H1 (cell line): Measurements from ENCODE around the gene NIFK.

Source experiments
- CEBPB ChIP-seq: IDR thresholded peaks from 2 replicates; pipeline ENCODE4 v1.6.1; 2012; ENCODE audit warnings: low read depth, low read length
- EZH2 ChIP-seq: fragments of 200-600 bp; sonication (generic); IDR thresholded peaks from 2 replicates; pipeline ENCODE4 v1.7.1; 2012; ENCODE audit warnings: low read depth, mild to moderate bottlenecking, moderate library complexity, low read length, inconsistent platforms; ENCODE audit not compliant: severe bottlenecking
- POLR2A ChIP-seq, 2 experiments: IDR thresholded peaks; 1 replicate in 1 of 2; 2 replicates in 1 of 2; pipeline ENCODE4 v1.6.1; 2011; ENCODE audit warnings: low read depth in 2 of 2, low read length in 2 of 2, mild to moderate bottlenecking in 2 of 2; ENCODE audit errors: control extremely low read depth in 1 of 2
- POLR2AphosphoS5 ChIP-seq: IDR thresholded peaks from 2 replicates; pipeline ENCODE4 v1.6.1; 2011; ENCODE audit warnings: low read depth, low read length
- RAD21 ChIP-seq, 2 experiments: IDR thresholded peaks in 1 of 2; conservative IDR thresholded peaks in 1 of 2; 2 replicates each; pipeline ENCODE4 v1.6.1; 2011; ENCODE audit warnings: low read depth in 2 of 2, low read length in 2 of 2, improper control_type of control experiment in 1 of 2, inconsistent platforms in 1 of 2, mild to moderate bottlenecking in 1 of 2, moderate library complexity in 1 of 2
- RFX5 ChIP-seq: IDR thresholded peaks from 2 replicates; pipeline ENCODE4 v1.6.1; 2011; ENCODE audit warnings: low read depth, low read length, improper control_type of control experiment, borderline replicate concordance
- RXRA ChIP-seq: IDR thresholded peaks from 2 replicates; pipeline ENCODE4 v1.6.1; 2011; ENCODE audit warnings: low read depth, mild to moderate bottlenecking, low read length, moderate library complexity; ENCODE audit not compliant: insufficient read depth
- TAF1 ChIP-seq: IDR thresholded peaks from 2 replicates; pipeline ENCODE4 v1.6.1; 2011; ENCODE audit warnings: mild to moderate bottlenecking, low read depth, low read length
- TAF7 ChIP-seq: optimal IDR thresholded peaks from 2 replicates; pipeline ENCODE3; 2011; ENCODE audit warnings: low read depth, mild to moderate bottlenecking, inconsistent platforms, low read length, moderate library complexity, borderline replicate concordance
- TF ChIP-seq, protein P1 (sequence below), 3 experiments: IDR thresholded peaks; 1 replicate in 2 of 3; 2 replicates in 1 of 3; pipeline versions ENCODE4 v1.5.1 to v1.6.1; 2011; ENCODE audit warnings: low read length in 3 of 3, mild to moderate bottlenecking in 3 of 3, inconsistent platforms in 2 of 3, low read depth in 1 of 3, moderate library complexity in 1 of 3; ENCODE audit not compliant: insufficient read depth in 1 of 3; ENCODE audit errors: control extremely low read depth in 1 of 3

DNA sequence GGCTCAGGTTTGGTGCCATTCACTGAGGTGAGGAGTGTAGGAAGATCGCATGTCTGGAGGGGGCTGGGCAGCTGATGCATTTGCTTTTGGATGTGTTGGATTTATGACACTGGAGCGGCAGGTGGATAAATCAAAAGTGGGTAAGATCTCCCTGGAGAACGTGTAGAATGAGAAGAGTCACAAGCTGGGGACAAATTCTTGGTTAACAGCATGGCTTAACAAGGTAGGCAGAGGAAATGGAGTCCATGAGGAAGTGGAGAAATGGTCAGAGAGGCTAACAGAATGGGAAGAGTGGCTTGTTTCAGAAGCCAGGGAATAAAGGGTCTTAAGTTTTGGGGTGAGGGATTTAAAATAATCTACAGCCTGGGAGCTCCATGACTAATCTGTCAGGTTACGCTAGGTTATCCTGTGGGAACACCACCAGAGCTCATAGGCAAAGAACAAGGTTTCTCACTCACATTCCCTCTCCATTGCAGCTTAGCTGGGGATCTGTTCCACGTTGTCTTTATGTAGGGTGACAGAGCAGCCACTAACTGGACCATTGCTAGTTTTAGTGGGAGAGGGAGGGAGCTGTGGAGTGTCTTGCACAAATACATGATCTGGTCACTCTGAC is 31.6 kb upstream of the NIFK start:
- TF ChIP-seq POLR2A (IDR thresholded peaks at IDR 0.05; ENCODE audit: control extremely low read depth in 1 of 2, low read depth in 2 of 2, low read length in 2 of 2) (peak; percentile 20 to 61; a peak in 2 of 3 replicates), POLR2AphosphoS5 (no peak; the same call in 1 of the 2 replicates), RFX5 (no peak), RAD21 (IDR thresholded peaks at IDR 0.05 in 1 of 2, conservative IDR thresholded peaks at IDR 0.05 in 1 of 2; ENCODE audit: low read depth in 2 of 2, low read length in 2 of 2) (no peak), TAF7 (no peak), EZH2 (no peak), RXRA (no peak), CEBPB (no peak), TAF1 (no peak)
- TF ChIP-seq, protein P1, sequence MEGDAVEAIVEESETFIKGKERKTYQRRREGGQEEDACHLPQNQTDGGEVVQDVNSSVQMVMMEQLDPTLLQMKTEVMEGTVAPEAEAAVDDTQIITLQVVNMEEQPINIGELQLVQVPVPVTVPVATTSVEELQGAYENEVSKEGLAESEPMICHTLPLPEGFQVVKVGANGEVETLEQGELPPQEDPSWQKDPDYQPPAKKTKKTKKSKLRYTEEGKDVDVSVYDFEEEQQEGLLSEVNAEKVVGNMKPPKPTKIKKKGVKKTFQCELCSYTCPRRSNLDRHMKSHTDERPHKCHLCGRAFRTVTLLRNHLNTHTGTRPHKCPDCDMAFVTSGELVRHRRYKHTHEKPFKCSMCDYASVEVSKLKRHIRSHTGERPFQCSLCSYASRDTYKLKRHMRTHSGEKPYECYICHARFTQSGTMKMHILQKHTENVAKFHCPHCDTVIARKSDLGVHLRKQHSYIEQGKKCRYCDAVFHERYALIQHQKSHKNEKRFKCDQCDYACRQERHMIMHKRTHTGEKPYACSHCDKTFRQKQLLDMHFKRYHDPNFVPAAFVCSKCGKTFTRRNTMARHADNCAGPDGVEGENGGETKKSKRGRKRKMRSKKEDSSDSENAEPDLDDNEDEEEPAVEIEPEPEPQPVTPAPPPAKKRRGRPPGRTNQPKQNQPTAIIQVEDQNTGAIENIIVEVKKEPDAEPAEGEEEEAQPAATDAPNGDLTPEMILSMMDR (IDR thresholded peaks at IDR 0.05; ENCODE audit: control extremely low read depth in 1 of 3, insufficient read depth in 1 of 3, low read depth in 1 of 3, low read length in 3 of 3) = no peak
